Activated effector memory CD4-positive, alpha-beta T cell treated with anti-CD3 and anti-CD28 coated beads, Interleukin-2, amount 50 U/mL, for 16 hours (primary cell): Measurements from ENCODE around the gene GSK3B.
"Not testable (repeated sequence)": the region's sequence is repeated elsewhere in the genome, so short reads cannot be mapped to it uniquely, and the experiment has no call there.

Experiments
- DNase-seq: peaks from one replicate; pipeline ENCODE4 v3.0.0-alpha.2; 2020

The GSK3B gene

GRCh38 chr3:120051570-120051969 lies 42.7 kb downstream of the GSK3B start:
- not testable (repeated sequence) for DNase-seq

- no peak for DNase-seq
Measured at GRCh38 chr3:120049881-120050539, 44.2 kb downstream of the GSK3B start.

GRCh38 chr3:120049072-120049471 lies 45.2 kb downstream of the GSK3B start:
- no peak for DNase-seq

DNA sequence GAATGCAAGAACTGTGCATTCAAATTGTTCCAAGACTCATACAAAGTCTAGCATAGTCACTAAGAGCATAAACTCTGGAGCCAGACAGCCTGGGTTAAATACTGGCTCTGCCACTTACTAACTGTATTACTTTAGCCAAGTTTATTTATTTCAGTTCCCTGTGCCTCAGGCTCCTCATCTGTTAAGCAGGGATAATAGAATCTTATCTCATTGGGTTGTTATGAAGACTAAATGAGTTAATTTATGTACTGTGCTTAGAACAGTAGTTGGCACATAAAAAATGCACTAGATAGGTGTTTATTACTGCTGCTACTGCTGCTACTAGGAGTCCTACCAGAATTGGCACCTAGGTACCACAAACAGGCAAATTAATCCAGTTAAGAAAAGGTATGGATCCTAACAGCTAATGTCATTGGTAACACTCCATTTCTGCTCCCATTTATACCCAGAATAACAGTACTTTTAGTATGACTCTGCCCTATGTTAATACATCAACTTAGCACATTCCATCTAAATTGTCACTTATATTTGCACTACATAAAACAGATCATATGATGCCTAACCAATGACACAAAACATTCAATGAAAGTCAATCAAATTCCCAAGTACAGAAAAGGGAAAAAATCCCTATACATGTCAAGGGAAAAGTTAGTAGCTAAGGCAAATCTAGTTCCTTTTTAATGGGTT lies 45.7 kb downstream of the GSK3B start:
- no peak for DNase-seq

- DNase-seq, result no peak
Measured at GRCh38 chr3:120047686-120048085, 46.6 kb downstream of the GSK3B start.

DNA sequence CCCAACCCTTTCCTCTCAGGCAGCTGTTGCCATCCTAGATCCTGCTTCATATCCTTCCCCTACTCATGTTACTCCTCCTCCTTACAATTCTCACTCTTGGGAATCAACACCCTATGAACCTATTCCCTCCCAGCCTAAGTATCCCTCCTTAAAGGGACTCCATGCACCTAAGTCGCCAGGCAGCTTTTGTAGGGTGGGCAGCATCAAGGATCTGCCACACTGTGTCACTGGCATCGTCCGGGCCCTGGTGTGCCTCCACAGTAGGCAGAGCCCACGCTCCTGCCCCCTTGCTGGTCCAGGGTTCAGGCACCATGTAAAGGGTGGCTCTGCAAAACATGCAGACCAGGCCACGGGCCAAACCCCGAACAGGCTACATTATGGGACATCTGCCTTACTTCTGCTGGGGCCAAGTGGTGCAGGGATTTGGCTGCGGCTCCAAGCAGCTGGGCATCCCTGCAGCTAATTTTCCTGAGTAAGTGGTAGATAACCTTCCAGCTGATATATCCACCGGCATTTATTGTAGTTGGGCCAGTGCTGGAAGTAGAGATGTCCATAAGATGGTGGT lies 53.4 kb downstream of the GSK3B start:
- no peak for DNase-seq

- no peak for DNase-seq
Measured at GRCh38 chr3:120039642-120040610, 54.3 kb downstream of the GSK3B start.

DNA sequence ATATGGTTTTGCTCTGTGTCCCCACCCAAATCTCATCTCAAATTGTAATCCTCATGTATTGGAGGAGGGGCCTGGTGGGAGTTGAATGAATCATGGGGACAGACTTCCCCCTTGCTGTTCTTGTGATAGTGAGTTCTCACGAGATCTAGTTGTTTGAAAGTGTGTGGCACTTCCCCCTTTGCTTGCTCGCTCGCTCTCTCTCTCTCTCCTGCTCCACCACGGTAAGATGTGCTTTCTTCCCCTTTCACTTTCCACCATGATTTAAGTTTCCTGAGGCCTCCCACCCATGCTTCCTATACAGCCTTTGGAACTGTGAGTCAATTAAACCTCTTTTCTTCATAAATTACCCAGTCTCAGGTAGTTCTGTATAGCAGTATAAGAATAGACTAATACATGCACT lies 60.7 kb downstream of the GSK3B start:
- DNase-seq, result no peak

DNA sequence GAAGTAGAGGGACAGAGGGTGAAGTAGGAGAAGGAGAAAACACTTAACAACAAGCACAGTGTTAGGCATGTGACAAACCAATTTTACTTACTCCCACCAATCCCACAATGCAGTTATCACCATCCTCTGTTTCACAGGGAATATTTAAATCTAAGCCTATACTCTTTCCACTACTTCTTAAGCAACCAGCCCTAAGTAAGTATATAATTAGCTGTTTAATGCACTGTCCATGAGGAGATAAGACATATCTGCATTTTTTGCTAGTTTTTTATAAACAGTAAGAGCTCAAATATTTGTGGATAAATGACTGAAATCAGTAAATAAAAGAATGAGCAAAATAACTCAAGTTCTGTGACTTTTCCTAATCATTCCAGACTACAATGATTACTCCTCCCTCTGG lies 62.7 kb downstream of the GSK3B start:
- DNase-seq, result no peak

- DNase-seq, result no peak
Measured at GRCh38 chr3:120029749-120030148, 64.5 kb downstream of the GSK3B start.

- DNase-seq, result no peak
Measured at GRCh38 chr3:120028271-120029047, 65.8 kb downstream of the GSK3B start.

DNA sequence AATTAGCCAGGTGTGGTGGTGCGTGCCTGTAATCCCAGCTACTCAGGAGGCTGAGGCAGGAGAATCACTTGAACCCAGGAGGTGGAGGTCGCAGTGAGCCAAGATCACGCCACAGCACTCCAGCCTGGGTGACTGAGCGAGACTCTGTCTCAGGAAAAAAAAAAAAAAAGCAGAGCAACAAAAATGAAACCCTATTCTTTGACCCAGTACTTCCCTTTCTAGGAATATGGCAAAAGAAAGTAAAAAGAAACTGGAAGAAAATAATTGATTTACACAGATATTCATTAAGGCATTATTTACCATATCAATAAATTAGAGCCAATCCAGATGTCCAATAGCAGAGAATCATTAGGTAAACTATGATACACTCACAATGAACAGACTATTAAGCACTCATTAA lies 67.0 kb downstream of the GSK3B start:
- DNase-seq, result no peak

GRCh38 chr3:120025520-120025919 lies 68.7 kb downstream of the GSK3B start:
- no peak for DNase-seq

DNA sequence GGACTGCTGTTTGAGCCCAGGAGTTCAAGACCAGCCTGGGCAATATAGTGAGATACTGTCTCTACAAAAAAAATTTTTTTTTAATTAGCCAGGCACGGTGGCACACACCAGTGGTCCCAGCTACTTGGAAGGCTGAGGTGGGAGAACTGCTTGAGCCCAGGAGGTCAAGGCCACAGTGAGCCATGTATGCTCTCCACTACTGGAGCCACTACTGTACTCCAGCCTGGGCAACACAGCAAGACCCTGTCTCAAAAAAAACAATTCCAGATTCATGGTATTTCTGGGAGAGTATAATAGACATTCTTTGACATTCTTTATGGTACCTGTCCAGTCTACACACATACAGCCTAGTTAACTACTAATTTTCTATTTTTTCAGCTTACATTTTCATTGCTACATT lies 70.1 kb downstream of the GSK3B start:
- DNase-seq, result no peak

GRCh38 chr3:120022729-120023128 lies 71.5 kb downstream of the GSK3B start:
- no peak for DNase-seq

DNA sequence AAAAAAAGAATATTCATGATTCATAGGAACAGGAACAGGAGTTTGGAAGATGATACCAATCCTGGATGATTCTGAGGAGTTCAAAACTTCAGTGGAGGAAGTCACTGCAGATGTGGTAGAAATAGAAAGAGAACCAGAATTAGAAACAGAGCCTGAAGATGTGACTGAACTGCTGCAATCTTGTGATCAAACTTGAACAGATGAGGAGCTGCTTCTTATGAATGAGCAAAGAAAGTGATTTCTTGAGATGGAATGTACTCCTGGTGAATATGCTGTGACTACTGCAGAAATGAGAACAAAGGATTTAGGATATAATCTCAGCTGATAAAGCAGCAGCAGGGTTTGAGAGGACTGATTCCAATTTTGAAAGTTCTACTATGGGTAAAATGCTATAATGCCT lies 72.7 kb downstream of the GSK3B start:
- DNase-seq, result no peak

GRCh38 chr3:120018299-120018698 lies 75.9 kb downstream of the GSK3B start:
- DNase-seq, result no peak

DNA sequence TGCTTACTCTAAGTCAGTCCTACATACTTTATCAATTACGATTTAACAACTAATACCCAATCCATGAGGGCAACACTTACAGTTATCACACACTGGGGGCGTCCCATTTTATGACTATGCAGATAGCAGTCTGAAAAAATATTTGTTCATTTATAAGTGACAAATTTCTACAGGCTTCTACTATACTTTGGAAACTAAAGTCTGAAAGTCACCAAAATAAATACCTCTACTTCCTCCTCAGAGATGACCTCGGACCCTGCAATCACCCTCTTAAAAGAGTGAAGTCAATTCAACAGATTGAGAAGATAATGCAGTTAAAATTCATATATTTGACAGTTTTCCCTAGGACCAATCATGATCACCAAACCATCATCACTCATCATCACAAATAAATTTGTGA lies 76.6 kb downstream of the GSK3B start:
- DNase-seq, result no peak

GRCh38 chr3:120013481-120013880 lies 80.8 kb downstream of the GSK3B start:
- DNase-seq, result no peak

DNA sequence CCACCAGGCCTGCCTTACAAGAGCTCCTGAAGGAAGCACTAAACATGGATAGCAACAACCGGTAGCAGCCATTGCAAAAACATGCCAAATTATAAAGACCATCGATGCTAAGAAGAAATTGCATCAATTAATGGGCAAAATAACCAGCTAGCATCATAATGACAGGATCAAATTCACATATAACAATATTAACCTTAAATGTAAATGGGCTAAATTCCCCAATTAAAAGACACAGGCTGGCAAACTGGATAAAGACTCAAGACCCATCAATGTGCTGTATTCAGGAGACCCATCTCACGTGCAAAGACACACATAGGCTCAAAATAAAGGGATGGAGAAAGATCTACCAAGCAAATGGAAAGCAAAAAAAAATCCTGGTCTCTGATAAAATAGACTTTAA lies 88.5 kb downstream of the GSK3B start:
- DNase-seq, result not testable (repeated sequence)

GRCh38 chr3:120004008-120004498 lies 90.2 kb downstream of the GSK3B start:
- DNase-seq, result not testable (repeated sequence)

- no peak for DNase-seq
Measured at GRCh38 chr3:119998166-119998565, 96.1 kb downstream of the GSK3B start.
